MM.1S (cell line): ENCODE results near the gene DCAF4.

ENCODE experiments used
- CTCF ChIP-seq: fragments of 300-600 bp; sonication (generic); IDR thresholded peaks from 2 replicates; pipeline ENCODE4 v1.5.1; 2016; ENCODE audit warnings: antibody characterized with exemption, low read length, mixed read lengths
- EZH2 ChIP-seq: fragments of 300-600 bp; sonication (generic); optimal IDR thresholded peaks from 2 replicates; pipeline ENCODE3; 2017; ENCODE audit warnings: low read depth, mild to moderate bottlenecking, antibody characterized with exemption, low read length, mixed read lengths

- no peak for TF ChIP-seq CTCF
- no peak for TF ChIP-seq EZH2
These were observed 15.2 kb downstream of the DCAF4 start for GRCh38 chr14:72941286-72941985.
